Esophagus mucosa (tissue), 1 donor: Measurements from ENCODE around the gene OR10Z1. TPM values are rescaled to one million over a fixed set of nuclear protein-coding genes. Genes with fewer than 3 reads are reported as not detected.

ENCODE experiments used
- ATAC-seq: fragments of 200-7000 bp; cut with Tn5 transposase; one replicate; pipeline ENCODE4 v1.9.1; 2020
- total RNA-seq: library from RNA; stranded (reverse); gene quantifications from one replicate; pipeline ENCODE4 v1.2.4, GENCODE V29; 2023
- donor health status: DM: yes; HTN: yes; CAD: no.

The OR10Z1 gene, protein sequence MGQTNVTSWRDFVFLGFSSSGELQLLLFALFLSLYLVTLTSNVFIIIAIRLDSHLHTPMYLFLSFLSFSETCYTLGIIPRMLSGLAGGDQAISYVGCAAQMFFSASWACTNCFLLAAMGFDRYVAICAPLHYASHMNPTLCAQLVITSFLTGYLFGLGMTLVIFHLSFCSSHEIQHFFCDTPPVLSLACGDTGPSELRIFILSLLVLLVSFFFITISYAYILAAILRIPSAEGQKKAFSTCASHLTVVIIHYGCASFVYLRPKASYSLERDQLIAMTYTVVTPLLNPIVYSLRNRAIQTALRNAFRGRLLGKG
- not detected for total RNA-seq

GRCh38 chr1:158604968-158605367, at the start of gene OR10Z1:
OR10Z1 (plus strand) TSS chr1:158605268; CDS start chr1:158606439, 1,171 bp downstream.
- ATAC-seq: no peak

DNA sequence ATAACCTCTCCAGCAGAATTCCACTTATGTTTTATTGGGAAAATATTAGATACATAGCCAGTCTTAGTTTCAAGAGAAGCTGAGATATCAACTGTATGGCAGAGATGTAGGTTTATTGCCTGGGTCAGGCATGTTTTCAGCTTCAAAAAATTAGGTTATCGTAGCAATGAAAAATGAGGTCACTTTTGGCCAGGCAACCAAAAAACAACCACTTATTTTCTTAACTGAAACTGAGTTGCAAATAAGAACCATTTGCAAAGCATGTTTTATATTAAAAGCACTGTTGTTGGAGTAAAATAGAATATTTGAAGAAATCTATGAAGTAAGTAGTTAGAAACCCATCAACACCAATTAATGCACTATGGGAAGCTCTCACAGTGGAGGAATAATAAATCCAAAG, 45.4 kb upstream of the OR10Z1 start:
- no peak for ATAC-seq

DNA sequence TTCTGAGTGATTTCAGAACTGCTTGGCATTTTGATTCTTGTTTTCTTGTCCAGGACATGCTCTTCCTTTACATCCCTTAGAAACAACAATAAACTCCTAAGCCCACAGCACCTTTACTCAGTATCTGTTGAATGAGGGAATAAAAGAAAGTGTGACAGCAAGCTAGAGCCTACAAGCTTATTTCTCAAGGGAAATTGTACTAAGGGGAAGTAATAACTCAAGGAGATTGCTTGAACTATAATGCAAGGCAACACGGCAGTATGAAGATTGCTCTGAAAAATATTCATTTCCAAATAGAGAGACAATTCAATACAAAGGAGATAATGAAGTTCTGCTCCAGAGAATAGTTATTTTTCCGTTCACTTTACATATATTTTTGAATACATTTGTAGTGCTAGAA, 41.2 kb upstream of the OR10Z1 start:
- no peak for ATAC-seq

- ATAC-seq: no peak
These were observed 40.5 kb upstream of the OR10Z1 start for GRCh38 chr1:158564608-158565007.

DNA sequence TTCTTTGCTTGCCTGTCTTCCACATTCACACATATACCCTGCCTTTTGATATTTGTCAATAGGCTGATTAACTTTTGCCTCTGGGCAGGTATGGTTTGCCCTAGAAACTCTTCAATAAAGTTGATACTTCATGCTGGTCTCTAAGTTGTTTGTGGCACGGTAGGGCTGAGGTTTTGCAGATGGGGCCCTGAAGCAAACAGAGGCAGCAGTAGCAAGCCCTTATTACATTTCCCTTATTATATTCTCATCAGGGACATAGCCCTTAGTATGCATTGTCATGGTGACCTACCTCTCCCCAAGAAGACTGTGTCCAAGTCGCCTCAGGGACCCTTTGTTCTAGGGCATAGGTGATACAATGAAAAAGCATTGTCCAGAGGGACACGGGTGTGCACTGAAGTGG, 34.6 kb upstream of the OR10Z1 start, which contains the start of gene OR6P1:
Gene OR6P1, minus strand, starts transcription at position 101 of the 400 bp plus-strand sequence. CDS start 6,976 bp downstream, outside the sequence.
- no peak for ATAC-seq

- no peak for ATAC-seq
These were observed 32.8 kb upstream of the OR10Z1 start for GRCh38 chr1:158572226-158572625.

- ATAC-seq: no peak
These were observed 27.5 kb upstream of the OR10Z1 start for GRCh38 chr1:158577561-158577960.

- no peak for ATAC-seq
These were observed 25.3 kb upstream of the OR10Z1 start, which contains the start of gene OR10X1 for GRCh38 chr1:158579733-158580132. OR10X1 (minus strand) TSS chr1:158579899; CDS start chr1:158579899, 0 bp downstream.

DNA sequence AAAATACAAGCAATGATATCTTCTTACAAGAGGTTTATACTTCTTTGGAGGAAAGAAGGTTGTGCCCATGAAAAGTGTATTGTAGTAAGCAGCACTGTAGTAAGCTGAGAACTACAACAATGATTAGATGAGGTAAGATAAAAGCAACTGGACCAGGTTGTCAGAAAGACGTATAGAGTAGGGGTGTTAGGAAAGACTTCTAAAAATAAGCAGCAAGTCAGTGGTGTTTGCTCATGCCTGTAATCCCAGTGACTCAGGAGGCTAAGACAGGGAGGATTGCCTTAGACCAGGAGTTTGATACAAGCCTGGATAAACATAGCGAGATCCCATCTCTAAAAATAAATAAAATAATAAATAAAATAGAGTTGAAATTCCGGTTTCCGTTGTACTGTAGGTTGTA, 21.1 kb upstream of the OR10Z1 start:
- ATAC-seq: no peak

DNA sequence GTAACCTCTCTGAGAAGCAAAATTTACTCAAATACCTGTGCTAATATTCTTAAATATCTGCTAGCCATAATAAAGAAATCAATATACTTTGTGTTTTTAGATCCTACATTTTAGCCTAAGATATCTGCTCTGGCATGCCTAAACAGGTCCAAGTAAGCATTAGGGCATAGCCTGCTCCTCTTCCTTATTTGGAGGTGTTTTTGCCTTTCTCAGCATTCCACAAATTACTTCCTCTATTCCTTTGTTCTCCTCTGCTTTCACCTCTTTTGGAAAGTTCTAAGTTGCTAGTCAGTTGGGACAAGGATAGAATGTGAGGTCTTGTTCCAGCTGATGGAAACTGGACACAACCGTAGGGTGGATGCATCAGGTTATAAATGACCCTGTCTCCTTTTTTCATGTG, 18.1 kb upstream of the OR10Z1 start:
- no peak for ATAC-seq

GRCh38 chr1:158600735-158601134, 4.3 kb upstream of the OR10Z1 start:
- no peak for ATAC-seq

GRCh38 chr1:158607296-158607695, 2.2 kb downstream of the OR10Z1 start:
- no peak for ATAC-seq

DNA sequence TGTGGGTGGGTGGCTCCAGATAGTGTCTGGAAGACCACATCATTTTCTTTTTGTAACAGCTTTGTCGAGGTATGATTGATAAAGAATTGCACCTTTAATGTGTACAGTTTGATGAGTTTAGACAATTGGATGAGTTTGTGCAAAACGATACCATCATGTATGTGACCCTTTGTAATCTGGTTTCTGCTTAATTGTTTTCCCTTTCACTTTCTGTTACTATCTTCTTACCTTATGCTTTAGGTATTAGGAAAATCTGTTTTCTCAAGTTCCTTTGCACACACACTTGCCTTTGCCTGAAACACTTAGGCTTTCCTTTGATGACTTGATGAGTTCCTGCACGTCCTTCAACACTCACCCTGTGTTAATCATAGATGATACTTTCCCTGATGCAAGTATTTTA, 6.8 kb downstream of the OR10Z1 start:
- ATAC-seq: no peak

GRCh38 chr1:158613764-158614163, 8.7 kb downstream of the OR10Z1 start:
- no peak for ATAC-seq

GRCh38 chr1:158638146-158638545, 33.1 kb downstream of the OR10Z1 start:
- no peak for ATAC-seq

GRCh38 chr1:158638904-158639303, 33.8 kb downstream of the OR10Z1 start:
- no peak for ATAC-seq

GRCh38 chr1:158644449-158644848, 39.4 kb downstream of the OR10Z1 start:
- ATAC-seq: no peak

GRCh38 chr1:158646465-158646864, 41.4 kb downstream of the OR10Z1 start:
- no peak for ATAC-seq

DNA sequence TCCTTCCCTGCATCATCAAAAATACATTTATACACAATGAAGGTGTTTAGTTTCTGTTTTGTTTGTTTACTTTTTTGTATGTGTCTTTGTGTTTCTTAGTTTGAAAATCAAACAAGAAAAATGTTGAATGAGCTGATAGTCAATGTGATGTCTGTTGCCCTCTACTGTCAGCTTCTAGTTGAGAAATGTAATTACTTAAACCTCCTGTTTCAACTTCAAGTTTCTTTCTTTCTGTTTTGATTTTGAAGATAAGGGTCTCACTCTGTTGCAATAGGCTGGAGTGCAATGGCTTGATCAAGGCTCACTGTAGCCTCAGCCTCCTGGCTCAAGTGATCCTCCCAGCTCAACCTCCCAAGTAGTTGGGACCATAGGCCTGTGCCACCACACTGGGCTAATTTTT, 44.0 kb downstream of the OR10Z1 start:
- ATAC-seq: no peak

- no peak for ATAC-seq
These were observed 47.8 kb downstream of the OR10Z1 start for GRCh38 chr1:158652721-158653334.

DNA sequence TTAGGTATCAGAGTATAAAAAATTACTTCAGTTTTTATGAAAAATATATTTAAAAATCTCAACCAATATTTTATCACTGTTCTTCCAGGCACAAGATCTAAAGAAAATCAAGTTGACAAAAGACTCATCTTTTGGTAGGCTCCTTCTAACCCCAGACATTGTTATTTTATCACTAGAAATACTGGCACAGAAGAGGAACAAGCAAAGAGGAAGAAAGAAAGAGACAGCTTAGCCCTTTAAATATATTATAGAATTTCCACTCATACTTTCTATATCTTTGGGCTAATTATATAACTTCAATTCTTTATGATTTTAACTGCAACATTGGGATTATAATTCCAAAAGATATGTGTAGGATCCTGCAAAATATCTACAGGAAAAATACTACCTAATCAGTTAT, 49.0 kb downstream of the OR10Z1 start:
- ATAC-seq: no peak

GRCh38 chr1:158654571-158654970, 49.5 kb downstream of the OR10Z1 start:
- no peak for ATAC-seq
